CD14-positive monocyte (primary cell): ENCODE measurements around the gene WDR64. TPM values are rescaled to one million over a fixed set of nuclear protein-coding genes. Genes with fewer than 3 reads are reported as not detected.
A peak's percentile ranks its signal among the peaks of the same experiment; 100 is the strongest.

Source experiments
- DNase-seq, 3 donors: peaks; one replicate each; pipeline ENCODE4 v3.0.0-alpha.2; 2011 to 2022
- H2AFZ ChIP-seq: 2 replicates; pipeline ENCODE4 v1.6.0; 2012; ENCODE audit warnings: mild to moderate bottlenecking, low read depth, low read length, inconsistent platforms; ENCODE audit not compliant: insufficient read depth, poor library complexity, severe bottlenecking
- H3K27ac ChIP-seq, 2 donors: 1 replicate in 1 of 2; 2 replicates in 1 of 2; pipeline ENCODE4 v1.5.1; 2012 to 2013; ENCODE audit warnings: low read length in 2 of 2, control low read depth in 1 of 2, inconsistent platforms in 1 of 2, low read depth in 1 of 2, mild to moderate bottlenecking in 1 of 2
- H3K27me3 ChIP-seq, 2 donors: one replicate each; pipeline versions ENCODE4 v1.6.0 to v1.6.1; 2011 to 2013; ENCODE audit warnings: low read length in 2 of 2; ENCODE audit not compliant: control insufficient read depth in 2 of 2, insufficient read depth in 2 of 2
- H3K36me3 ChIP-seq, 2 donors: replicated peaks in 1 of 2; 1 replicate in 1 of 2; 2 replicates in 1 of 2; pipeline versions ENCODE4 v1.5.1 to v1.6.1; 2012 to 2013; ENCODE audit warnings: low read length in 2 of 2, control low read depth in 1 of 2, inconsistent platforms in 1 of 2, mild to moderate bottlenecking in 1 of 2; ENCODE audit not compliant: insufficient read depth in 2 of 2, control insufficient read depth in 1 of 2
- H3K4me1 ChIP-seq, 2 donors: 1 replicate in 1 of 2; 2 replicates in 1 of 2; pipeline versions ENCODE4 v1.5.1 to v1.6.1; 2012 to 2013; ENCODE audit warnings: low read length in 2 of 2, control low read depth in 1 of 2, inconsistent platforms in 1 of 2, mild to moderate bottlenecking in 1 of 2, moderate library complexity in 1 of 2; ENCODE audit not compliant: insufficient read depth in 2 of 2, control insufficient read depth in 1 of 2
- H3K4me2 ChIP-seq: replicated peaks from 2 replicates; pipeline ENCODE3; 2012; ENCODE audit warnings: low read length, moderate library complexity, mild to moderate bottlenecking; ENCODE audit not compliant: poor library complexity, severe bottlenecking; ENCODE audit errors: extremely low read depth
- H3K4me3 ChIP-seq, 3 experiments: fragments of 200-600 bp in 1 of 3; sonication (generic) in 1 of 3; replicated peaks in 1 of 3; 1 replicate in 2 of 3; 2 replicates in 1 of 3; pipeline ENCODE4 v1.5.1; 2011 to 2013; ENCODE audit warnings: low read length in 3 of 3, mild to moderate bottlenecking in 3 of 3, control low read depth in 2 of 3, low read depth in 2 of 3, inconsistent platforms in 1 of 3, moderate library complexity in 1 of 3
- H3K79me2 ChIP-seq: 2 replicates; pipeline ENCODE4 v1.6.0; 2012; ENCODE audit warnings: mild to moderate bottlenecking, control low read depth, inconsistent platforms, low read length, moderate library complexity; ENCODE audit not compliant: insufficient read depth
- H3K9ac ChIP-seq: 2 replicates; pipeline ENCODE4 v1.6.0; 2017; ENCODE audit warnings: low read length, mild to moderate bottlenecking; ENCODE audit not compliant: insufficient read depth, poor library complexity, severe bottlenecking
- H3K9me3 ChIP-seq, 2 donors: replicated peaks in 1 of 2; 1 replicate in 1 of 2; 2 replicates in 1 of 2; pipeline versions ENCODE4 v1.5.1 to v1.6.1; 2012 to 2013; ENCODE audit warnings: low read length in 2 of 2, control low read depth in 1 of 2; ENCODE audit not compliant: control insufficient read depth in 1 of 2, insufficient read depth in 1 of 2
- H4K20me1 ChIP-seq: 2 replicates; pipeline ENCODE4 v1.6.0; 2012; ENCODE audit warnings: mild to moderate bottlenecking, low read length, control low read depth, moderate library complexity; ENCODE audit not compliant: insufficient read depth
- H3K27ac Mint-ChIP-seq, 7 donors: one replicate each; pipeline ENCODE4 v1.8.0; 2020; ENCODE audit warnings: mild to moderate bottlenecking in 7 of 7, mixed read lengths in 7 of 7, moderate library complexity in 6 of 7, inconsistent platforms in 2 of 7
- H3K27me3 Mint-ChIP-seq, 3 donors: one replicate each; pipeline ENCODE4 v1.8.0; 2021 to 2022; ENCODE audit warnings: low read depth in 3 of 3, mild to moderate bottlenecking in 3 of 3, mixed read lengths in 3 of 3, moderate library complexity in 3 of 3, inconsistent platforms in 1 of 3
- H3K36me3 Mint-ChIP-seq, 2 donors: one replicate each; pipeline ENCODE4 v1.8.0; 2020; ENCODE audit warnings: mixed read lengths in 2 of 2, inconsistent platforms in 1 of 2, mild to moderate bottlenecking in 1 of 2
- H3K4me1 Mint-ChIP-seq: one replicate; pipeline ENCODE4 v1.8.0; 2020; ENCODE audit warnings: mild to moderate bottlenecking, mixed read lengths
- H3K4me3 Mint-ChIP-seq, 2 donors: one replicate each; pipeline ENCODE4 v1.8.0; 2020; ENCODE audit warnings: mild to moderate bottlenecking in 2 of 2, mixed read lengths in 2 of 2, moderate library complexity in 1 of 2
- H3K9me3 Mint-ChIP-seq, 7 donors: one replicate each; pipeline ENCODE4 v1.8.0; 2020 to 2022; ENCODE audit warnings: mixed read lengths in 7 of 7, mild to moderate bottlenecking in 6 of 7, moderate library complexity in 6 of 7, inconsistent platforms in 2 of 7
- CTCF ChIP-seq: fragments of 200-600 bp; IDR thresholded peaks from one replicate; pipeline ENCODE4 v1.8.0; 2022; ENCODE audit warnings: antibody characterized with exemption, mild to moderate bottlenecking
- WGBS: methylation state at CpG from one replicate; pipeline ENCODE4 v1.1.5; 2013; ENCODE audit warnings: missing lambda C conversion rate; ENCODE audit not compliant: insufficient coverage; 5-methylcytosine and 5-hydroxymethylcytosine counted together
- intact Hi-C, 2 donors: fragments of 100-400 bp; cut with micrococcal nuclease; formaldehyde crosslinking; loops; one replicate each; pipeline versions ENCODE4 v1.15.0 to v1.15.1; 2023
- polyA plus RNA-seq, 3 donors: library from polyadenylated mRNA; depleted of rRNA in 1 of 3; unstranded in 2 of 3; stranded (reverse) in 1 of 3; fragments of 300-500 nt in 2 of 3; fragments of >200 nt in 1 of 3; fragmentation: Illumina TruSeq in 2 of 3; gene quantifications; 1 replicate in 2 of 3; 2 replicates in 1 of 3; pipeline ENCODE4 v1.2.3, GENCODE V29; 2012 to 2021

WDR64 gene
- polyA plus RNA-seq, 3 donors = not detected

GRCh38 chr1:241721011-241721410 is 68.9 kb downstream of the WDR64 start:
- Histone ChIP-seq H2AFZ (no peak overlapping the region), H3K79me2 (no peaks in the 10 kb centered on the region), H3K9me3 (no peaks in the 10 kb centered on the region), H3K27ac (no peak overlapping the region), H3K4me3 (no peak overlapping the region), H3K4me1 (no peaks in the 10 kb centered on the region), H3K4me2 (no peak overlapping the region), H3K27me3 (peaks cover 0 to 3% of the 10 kb centered on the region in 2 donors), H4K20me1 (no peaks in the 10 kb centered on the region), H3K36me3 (no peaks in the 10 kb centered on the region), H3K9ac (no peak overlapping the region)
- H3K4me3 Mint-ChIP-seq = no peak overlapping the region
- no peak for TF ChIP-seq CTCF
- DNase-seq = no peak
- H3K36me3 Mint-ChIP-seq = no peaks in the 10 kb centered on the region
- H3K4me1 Mint-ChIP-seq = no peaks in the 10 kb centered on the region
- H3K9me3 Mint-ChIP-seq = peaks cover 0 to 5% (median 1%) of the 10 kb centered on the region in 7 donors
- peaks cover 7 to 11% (median 9%) of the 10 kb centered on the region in 3 donors for H3K27me3 Mint-ChIP-seq
- no peak overlapping the region for H3K27ac Mint-ChIP-seq
- intact Hi-C loops = no loop called here
- WGBS = no CpG with 5 or more reads among the region's 3 CpGs

DNA sequence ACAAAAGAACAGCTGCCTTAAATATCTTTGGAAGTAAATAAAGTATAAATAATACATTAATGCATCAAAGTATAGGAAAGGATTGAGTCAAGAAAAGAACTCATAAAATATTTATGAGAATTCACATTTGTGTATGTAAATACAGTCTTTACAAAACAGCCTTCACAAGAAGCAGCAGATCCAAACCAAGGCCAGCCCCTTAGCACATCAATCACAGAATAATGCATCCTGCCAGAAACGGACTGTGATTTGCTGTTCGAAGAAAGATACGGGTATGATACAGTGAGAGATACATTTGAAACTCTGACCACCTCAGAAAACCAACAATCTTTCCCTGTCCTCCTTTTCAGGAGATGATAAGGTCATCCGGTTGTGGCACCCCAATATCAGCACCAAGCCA is 70.9 kb downstream of the WDR64 start:
- H3K36me3 Mint-ChIP-seq = no peaks in the 10 kb centered on the region
- Histone ChIP-seq H3K9me3 (no peaks in the 10 kb centered on the region), H3K36me3 (no peaks in the 10 kb centered on the region), H3K4me1 (no peaks in the 10 kb centered on the region), H3K4me3 (no peak overlapping the region), H3K9ac (no peak overlapping the region), H3K27ac (no peak overlapping the region), H2AFZ (no peak overlapping the region), H4K20me1 (no peaks in the 10 kb centered on the region), H3K27me3 (peaks cover 0 to 3% of the 10 kb centered on the region in 2 donors), H3K79me2 (no peaks in the 10 kb centered on the region), H3K4me2 (no peak overlapping the region)
- peaks cover 0 to 5% (median 1%) of the 10 kb centered on the region in 7 donors for H3K9me3 Mint-ChIP-seq
- H3K4me3 Mint-ChIP-seq = peak overlapping the region in 1 of 2 donors; percentile 4
- TF ChIP-seq CTCF = no peak
- H3K4me1 Mint-ChIP-seq = no peaks in the 10 kb centered on the region
- no peak overlapping the region for H3K27ac Mint-ChIP-seq
- DNase-seq = no peak
- intact Hi-C loops = no loop called here
- peaks cover 7 to 16% (median 11%) of the 10 kb centered on the region in 3 donors for H3K27me3 Mint-ChIP-seq
- 100% methylated on average over 1 of the region's 4 CpGs for WGBS
